GM12873 (cell line): ENCODE data around the gene VPS26B.

Experiments
- CTCF ChIP-seq: IDR thresholded peaks from 2 replicates; pipeline ENCODE4 v1.5.1; 2012; ENCODE audit warnings: low read depth, mild to moderate bottlenecking, moderate library complexity, low read length, control low read depth; ENCODE audit not compliant: insufficient read depth; ENCODE audit errors: missing control alignments

The VPS26B gene

GRCh38 chr11:134267966-134268365 lies 43.5 kb downstream of the VPS26B start:
- TF ChIP-seq CTCF: no peak

- TF ChIP-seq CTCF: peak; percentile 49
Measured at GRCh38 chr11:134270250-134270714, 45.8 kb downstream of the VPS26B start.

- no peak for TF ChIP-seq CTCF
Measured at GRCh38 chr11:134271978-134272377, 47.5 kb downstream of the VPS26B start.

GRCh38 chr11:134272381-134273316 lies 48.2 kb downstream of the VPS26B start:
- no peak for TF ChIP-seq CTCF

- TF ChIP-seq CTCF: no peak
Measured at GRCh38 chr11:134273317-134273712, 48.8 kb downstream of the VPS26B start.

GRCh38 chr11:134275188-134275533 lies 50.7 kb downstream of the VPS26B start:
- no peak for TF ChIP-seq CTCF

GRCh38 chr11:134275534-134276395 lies 51.3 kb downstream of the VPS26B start, which contains the start of gene GLB1L3:
Gene GLB1L3, plus strand, starts transcription at chr11:134276379. Its CDS starts 362 bp downstream, at chr11:134276741.
- peak; percentile 58 for TF ChIP-seq CTCF
